Thyroid gland (tissue), 4 donors: Measurements from ENCODE around the gene ILDR2. TPM values are rescaled to one million over a fixed set of nuclear protein-coding genes. Genes with fewer than 3 reads are reported as not detected.

ENCODE experiments used
- small RNA-seq: library from RNA; depleted of rRNA; stranded (forward); fragments of <200 nt; gene quantifications from one replicate; pipeline ENCODE3, GENCODE V24; 2016
- total RNA-seq, 4 donors: library from RNA; depleted of rRNA; stranded (reverse); fragments of >200 nt; gene quantifications; one replicate each; pipeline ENCODE4 v1.2.3, GENCODE V29; 2016

Gene ILDR2
- total RNA-seq, 4 donors from 2014 or later = 0.40 to 0.89 (median 0.76) TPM

Small RNA genes lying within 50 kb of the gene (small RNA-seq; reads per million reads assigned to genes)
- gene RNA5SP65 = 9.0 reads per million, percentile 92 among the genes with 10 or more reads in this experiment

Other genes starting within 250 kb of the ILDR2 start
- 10 to 100 TPM; 31.4 to 41.4 (median 33.7) TPM for gene POGK, start 136.1 kb downstream of the ILDR2 start, total RNA-seq
- 10 to 100 TPM; 14.6 to 17.3 (median 16.1) TPM for gene TADA1, start 99.3 kb downstream of the ILDR2 start, total RNA-seq
- under 1 TPM in 2 of 4 donors, not detected in 2; 0.40 to 0.45 TPM for gene MAEL, start 13.7 kb upstream of the ILDR2 start, total RNA-seq
- not detected for gene GPA33, start 114.8 kb upstream of the ILDR2 start, total RNA-seq
- gene STYXL2, start 118.5 kb upstream of the ILDR2 start, total RNA-seq = not detected
- 10 to 100 TPM; 14.0 to 45.5 (median 19.8) TPM for gene POU2F1, start 245.3 kb upstream of the ILDR2 start, total RNA-seq